K562 (cell line): ENCODE data around the gene LGR6. TPM values are rescaled to one million over a fixed set of nuclear protein-coding genes. Genes with fewer than 3 reads are reported as not detected.

Experiments used
- ATAC-seq: fragments of 200-7000 bp; cut with Tn5 transposase; 3 replicates; pipeline ENCODE4 v1.9.1; 2020; ENCODE audit warnings: moderate library complexity
- BruUV-seq: library from RNA; stranded (reverse); fragments of 400-500 nt; replicated peaks from 2 replicates; lab custom pipeline; 2021; lab: Mats Ljungman, UMichigan
- CTCF ChIA-PET: fragments of 300-600 bp; formaldehyde crosslinking; extraction: SDS; loops from one replicate; lab custom pipeline; 2021; ENCODE audit warnings: low intra/inter-chr PET ratio; lab: Yijun Ruan, JAX
- POLR2A ChIA-PET: fragments of 300-600, 350-650 bp; sonication (Branson Sonifier 250); formaldehyde crosslinking; extraction: SDS; loops from one replicate; lab custom pipeline; 2021; ENCODE audit warnings: antibody characterized with exemption, inconsistent platforms; lab: Yijun Ruan, JAX
- DNase-seq, 4 experiments: peaks; one replicate each; pipeline versions ENCODE4 v3.0.0 to v3.0.0-alpha.2; 2011 to 2018; ENCODE audit warnings: low spot score in 3 of 4, mixed read lengths in 3 of 4; ENCODE audit errors: extremely low read depth in 1 of 4
- FAIRE-seq: peaks from 2 replicates; lab custom pipeline; 2011; peaks lifted over from hg19 to GRCh38; lab: Jason Lieb, UNC
- H2AFZ ChIP-seq: 2 replicates; pipeline ENCODE4 v1.6.0; 2011; ENCODE audit warnings: low read depth, low read length, control low read depth, inconsistent platforms
- H3K27ac ChIP-seq: fragments of 200-600 bp; 3 replicates; pipeline ENCODE4 v1.8.0; 2011; ENCODE audit warnings: low read depth, mild to moderate bottlenecking, control low read depth, inconsistent platforms, low read length, moderate library complexity, mixed read lengths; ENCODE audit errors: extremely low read depth
- H3K27me3 ChIP-seq, 2 experiments: fragments of 300-600 bp in 1 of 2; 2 replicates in 1 of 2; 3 replicates in 1 of 2; pipeline versions ENCODE4 v1.6.0 to v1.8.0; 2011; ENCODE audit warnings: inconsistent platforms in 2 of 2, low read length in 2 of 2, mild to moderate bottlenecking in 1 of 2, mixed read lengths in 1 of 2, moderate library complexity in 1 of 2; ENCODE audit not compliant: control insufficient read depth in 2 of 2, insufficient read depth in 2 of 2
- H3K36me3 ChIP-seq: fragments of 300-600 bp; 3 replicates; pipeline ENCODE4 v1.8.0; 2011; ENCODE audit warnings: mild to moderate bottlenecking, low read length, inconsistent platforms; ENCODE audit not compliant: control insufficient read depth, insufficient read depth
- H3K4me1 ChIP-seq, 2 experiments: fragments of 200-600 bp in 1 of 2; replicated peaks in 1 of 2; 2 replicates in 1 of 2; 3 replicates in 1 of 2; pipeline versions ENCODE4 v1.5.1 to v1.8.0; 2011; ENCODE audit warnings: inconsistent platforms in 2 of 2, low read length in 2 of 2, mild to moderate bottlenecking in 1 of 2, mixed read lengths in 1 of 2, moderate library complexity in 1 of 2; ENCODE audit not compliant: control insufficient read depth in 2 of 2, insufficient read depth in 2 of 2
- H3K4me2 ChIP-seq: 2 replicates; pipeline ENCODE4 v1.6.1; 2011; ENCODE audit warnings: low read length, control low read depth, inconsistent platforms, mixed read lengths; ENCODE audit not compliant: insufficient read depth
- H3K4me3 ChIP-seq: fragments of 200-600 bp; sonication (generic), shearing (Covaris generic); 2 replicates; pipeline ENCODE4 v1.5.1; 2016; ENCODE audit warnings: control low read depth, inconsistent platforms
- H3K79me2 ChIP-seq: fragments of 200-600 bp; 3 replicates; pipeline ENCODE4 v1.8.0; 2011; ENCODE audit warnings: low read length, inconsistent platforms; ENCODE audit not compliant: control insufficient read depth, insufficient read depth
- H3K9ac ChIP-seq, 2 experiments: 2 replicates each; pipeline versions ENCODE4 v1.6.0 to v1.6.1; 2011; ENCODE audit warnings: low read depth in 2 of 2, low read length in 2 of 2, control low read depth in 1 of 2, inconsistent platforms in 1 of 2, mild to moderate bottlenecking in 1 of 2, mixed read lengths in 1 of 2; ENCODE audit not compliant: insufficient read depth in 1 of 2
- H3K9me1 ChIP-seq: one replicate; pipeline ENCODE4 v1.6.0; 2011; ENCODE audit warnings: inconsistent platforms, mild to moderate bottlenecking, low read length, moderate library complexity; ENCODE audit not compliant: control insufficient read depth, insufficient read depth
- H3K9me3 ChIP-seq: replicated peaks from 2 replicates; pipeline ENCODE4 v1.5.1; 2011; ENCODE audit warnings: low read depth, low read length, inconsistent platforms; ENCODE audit not compliant: control insufficient read depth, insufficient read depth
- H4K20me1 ChIP-seq: replicated peaks from 2 replicates; pipeline ENCODE4 v1.6.1; 2011; ENCODE audit warnings: low read length, inconsistent platforms, mixed read lengths; ENCODE audit not compliant: control insufficient read depth, insufficient read depth
- CCAR2 ChIP-seq: fragments of 200-400 bp; formaldehyde crosslinking; IDR thresholded peaks from 2 replicates; pipeline ENCODE4 v1.6.1; 2017; ENCODE audit warnings: mild to moderate bottlenecking, low read depth, low read length
- ZMIZ1 ChIP-seq, 2 experiments: fragments of 150-350 bp in 1 of 2; IDR thresholded peaks; 2 replicates each; pipeline ENCODE4 v1.6.1; 2012 to 2016; ENCODE audit warnings: low read depth in 2 of 2, low read length in 2 of 2, mild to moderate bottlenecking in 1 of 2, moderate library complexity in 1 of 2
- WGBS: fragments of 100-300 bp; shearing (Covaris generic); methylation state at CpG from one replicate; pipeline ENCODE4 v1.1.6; 2016; ENCODE audit warnings: low coverage, mixed read lengths; ENCODE audit not compliant: insufficient coverage; ENCODE audit errors: missing lambda C conversion rate; 5-methylcytosine and 5-hydroxymethylcytosine counted together
- in situ Hi-C: fragments of 300-500 bp; cut with MboI; formaldehyde crosslinking; loops from 4 replicates; pipeline ENCODE4 v1.15.0; 2018; ENCODE audit warnings: inconsistent platforms, mixed read lengths
- intact Hi-C: fragments of 100-400 bp; cut with micrococcal nuclease; formaldehyde crosslinking; loops from 2 replicates; pipeline ENCODE4 v1.14.2; 2022
- polyA plus RNA-seq, 8 experiments: library from polyadenylated mRNA; depleted of rRNA in 4 of 8; stranded (reverse) in 5 of 8; unstranded in 3 of 8; fragments of >200 nt; fragmentation: Nextera tagmentation in 2 of 8; fragmentation: Illumina TruSeq in 1 of 8; extraction: Ambion mirVana in 2 of 8; extraction: Trizol in 1 of 8; gene quantifications; 2 replicates each; pipeline versions ENCODE4 v1.2.1 to v1.2.3, GENCODE V29; 2011 to 2014; ENCODE audit warnings: inconsistent platforms in 1 of 8, missing spikeins in 1 of 8
- total RNA-seq, 7 experiments: library from RNA; depleted of rRNA in 6 of 7; stranded (reverse); fragments of >200 nt in 6 of 7; fragmentation: Illumina TruSeq in 2 of 7; extraction: Trizol in 2 of 7; gene quantifications; 2 replicates each; pipeline versions ENCODE4 v1.2.1 to v1.2.3, GENCODE V29; 2011 to 2021; ENCODE audit warnings: low replicate concordance in 1 of 7

LGR6 gene
- total and polyA plus RNA-seq, 9 of the 15 experiments (the other 6 are each of a cell fraction or from before 2014, with no cell fraction given) = 0.01 to 0.54 (median 0.17) TPM; not detected in 1

DNA sequence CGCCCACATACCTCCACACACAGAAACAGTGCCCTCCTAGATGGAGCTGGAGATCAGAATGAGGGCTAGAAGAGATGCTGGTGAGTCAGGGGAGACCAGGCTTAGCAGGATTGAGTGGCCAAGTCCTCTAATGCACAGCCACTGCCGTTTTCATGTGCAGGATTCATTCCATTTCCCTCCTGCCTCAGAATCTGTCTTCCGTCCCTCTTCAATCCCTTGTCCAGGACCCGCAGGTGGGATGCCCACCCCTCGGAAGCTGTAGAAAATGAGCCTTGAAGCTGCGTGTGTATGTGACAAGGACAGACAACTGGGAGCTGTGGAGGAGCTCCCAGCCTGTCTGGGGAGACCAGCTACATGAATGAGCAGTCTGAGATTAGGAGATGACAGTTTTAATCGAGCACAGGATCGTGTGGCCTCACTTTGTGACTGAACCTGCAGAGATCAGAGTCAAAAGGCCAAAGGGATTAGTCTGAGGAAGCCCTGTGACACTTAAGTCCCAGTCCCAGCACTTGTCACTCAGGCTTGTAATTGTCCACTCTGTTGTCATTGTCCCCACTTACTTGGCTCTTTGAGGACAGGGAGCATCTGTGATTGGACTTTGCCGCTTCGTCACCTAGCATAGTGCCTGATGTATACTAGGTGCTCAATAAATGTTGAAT lies 22.0 kb downstream of the LGR6 start:
- no peak overlapping the region for H3K4me2 ChIP-seq
- no peak overlapping the region for H3K27ac ChIP-seq
- 2% methylated on average over 10 of the region's 10 CpGs for WGBS
- no peak overlapping the region for H3K9ac ChIP-seq
- intact Hi-C loops = no loop called here
- no peaks in the 10 kb centered on the region for H3K9me3 ChIP-seq
- no peak for ATAC-seq
- H3K4me1 ChIP-seq = peaks cover 0 to 6% of the 10 kb centered on the region in 2 experiments; a peak in 2 of 5 replicates
- peaks cover 18% of the 10 kb centered on the region; the same call in 1 of the 2 replicates for H4K20me1 ChIP-seq
- no peak for DNase-seq
- H3K79me2 ChIP-seq = no peaks in the 10 kb centered on the region
- no peak for FAIRE-seq
- peaks cover 65 to 72% of the 10 kb centered on the region in 2 experiments; a peak in 4 of 5 replicates for H3K27me3 ChIP-seq
- CTCF ChIA-PET = no interaction called here
- no peak overlapping the region for H2AFZ ChIP-seq
- no peak for TF ChIP-seq CCAR2
- TF ChIP-seq ZMIZ1 (IDR thresholded peaks at IDR 0.05; ENCODE audit: low read depth in 2 of 2, low read length in 2 of 2) = no peak
- TF ChIP-seq, all 486 proteins: peak for 0
- in situ Hi-C loops = loop anchor here (25.0 kb wide), 1 partner anchor 97 kb away; no protein-coding TSS in a partner anchor
- Histone ChIP-seq H3K4me3 (no peak overlapping the region), H3K36me3 (no peaks in the 10 kb centered on the region), H3K9me1 (no peaks in the 10 kb centered on the region)
- no TSS peak for BruUV-seq
- POLR2A ChIA-PET = interaction anchor here (1.4 kb wide), 1 partner anchor 9 kb away, joined by 9 read pairs; no protein-coding TSS in a partner anchor
